ENCODE data around the gene ARHGAP32.
A peak's percentile ranks its signal among the peaks of the same experiment; 100 is the strongest.

The ARHGAP32 gene

DNA sequence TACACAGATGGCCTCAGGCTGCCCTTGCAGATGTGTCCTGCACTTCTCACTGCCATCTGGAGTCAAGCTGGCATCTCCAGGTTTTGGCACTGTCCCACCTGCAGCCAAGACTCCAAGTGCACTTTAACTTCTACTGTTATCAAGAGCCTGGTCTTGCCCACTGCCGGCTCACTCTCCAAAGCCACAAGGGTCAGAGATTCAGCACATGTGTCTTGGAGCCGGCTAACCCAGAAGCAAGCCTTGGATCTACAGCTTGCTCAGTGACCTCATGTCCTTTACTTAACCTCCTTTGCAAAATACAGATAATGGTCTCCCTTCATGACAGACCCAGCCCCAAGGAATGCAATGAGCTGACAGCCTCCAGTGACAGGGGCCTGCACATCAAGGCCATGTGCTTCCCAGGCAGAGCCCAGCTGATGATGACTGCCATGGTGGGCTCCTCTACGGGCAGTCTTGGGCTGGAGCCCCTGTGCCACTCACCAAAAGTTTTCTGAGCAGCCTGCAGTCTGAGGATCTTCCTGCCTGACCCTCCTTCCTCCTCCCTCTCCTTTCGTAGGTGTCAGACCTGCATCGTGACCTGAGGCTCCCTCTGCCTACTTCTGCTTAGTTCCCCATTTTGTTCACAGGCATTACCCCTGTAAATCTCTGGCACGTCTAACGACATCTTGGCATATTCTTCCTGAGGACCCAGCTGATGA lies 258.5 kb downstream of the ARHGAP32 start:
- TF ChIP-seq, protein P1, sequence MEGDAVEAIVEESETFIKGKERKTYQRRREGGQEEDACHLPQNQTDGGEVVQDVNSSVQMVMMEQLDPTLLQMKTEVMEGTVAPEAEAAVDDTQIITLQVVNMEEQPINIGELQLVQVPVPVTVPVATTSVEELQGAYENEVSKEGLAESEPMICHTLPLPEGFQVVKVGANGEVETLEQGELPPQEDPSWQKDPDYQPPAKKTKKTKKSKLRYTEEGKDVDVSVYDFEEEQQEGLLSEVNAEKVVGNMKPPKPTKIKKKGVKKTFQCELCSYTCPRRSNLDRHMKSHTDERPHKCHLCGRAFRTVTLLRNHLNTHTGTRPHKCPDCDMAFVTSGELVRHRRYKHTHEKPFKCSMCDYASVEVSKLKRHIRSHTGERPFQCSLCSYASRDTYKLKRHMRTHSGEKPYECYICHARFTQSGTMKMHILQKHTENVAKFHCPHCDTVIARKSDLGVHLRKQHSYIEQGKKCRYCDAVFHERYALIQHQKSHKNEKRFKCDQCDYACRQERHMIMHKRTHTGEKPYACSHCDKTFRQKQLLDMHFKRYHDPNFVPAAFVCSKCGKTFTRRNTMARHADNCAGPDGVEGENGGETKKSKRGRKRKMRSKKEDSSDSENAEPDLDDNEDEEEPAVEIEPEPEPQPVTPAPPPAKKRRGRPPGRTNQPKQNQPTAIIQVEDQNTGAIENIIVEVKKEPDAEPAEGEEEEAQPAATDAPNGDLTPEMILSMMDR (IDR thresholded peaks at IDR 0.05; ENCODE audit: low read depth, low read length, missing control alignments): no peak
- no peak overlapping the region for H3K4me3 ChIP-seq (ENCODE audit: low read depth, low read length)
- in situ Hi-C loops (cut with HindIII; ENCODE audit: low sequenced_read_pairs): no loop called here
- DNase-seq (ENCODE audit: low read depth): no peak

DNA sequence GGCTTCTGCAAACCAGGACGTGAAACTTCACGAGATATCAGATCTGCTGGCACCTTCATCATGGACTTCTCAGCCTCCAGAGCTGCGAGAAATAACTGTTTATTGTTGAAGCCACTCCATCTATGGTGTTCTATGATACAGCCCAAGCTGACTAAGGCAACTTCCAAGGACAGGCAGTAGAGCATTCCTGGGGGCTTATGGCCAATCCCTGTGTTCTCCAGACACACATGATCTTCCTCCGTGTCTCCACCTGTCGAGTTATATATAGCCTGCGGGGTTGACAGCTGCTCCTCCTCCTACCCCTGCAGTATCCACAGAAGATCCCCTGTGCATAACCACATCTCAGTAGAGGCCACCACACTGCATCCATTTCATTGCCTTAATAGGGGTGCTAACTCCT lies 260.5 kb downstream of the ARHGAP32 start:
- TF ChIP-seq, protein P1 (IDR thresholded peaks at IDR 0.05; ENCODE audit: low read depth, low read length, missing control alignments): no peak
- H3K4me3 ChIP-seq (ENCODE audit: low read depth, low read length): no peak overlapping the region
- in situ Hi-C loops (cut with HindIII; ENCODE audit: low sequenced_read_pairs): no loop called here
- DNase-seq (ENCODE audit: low read depth): no peak

DNA sequence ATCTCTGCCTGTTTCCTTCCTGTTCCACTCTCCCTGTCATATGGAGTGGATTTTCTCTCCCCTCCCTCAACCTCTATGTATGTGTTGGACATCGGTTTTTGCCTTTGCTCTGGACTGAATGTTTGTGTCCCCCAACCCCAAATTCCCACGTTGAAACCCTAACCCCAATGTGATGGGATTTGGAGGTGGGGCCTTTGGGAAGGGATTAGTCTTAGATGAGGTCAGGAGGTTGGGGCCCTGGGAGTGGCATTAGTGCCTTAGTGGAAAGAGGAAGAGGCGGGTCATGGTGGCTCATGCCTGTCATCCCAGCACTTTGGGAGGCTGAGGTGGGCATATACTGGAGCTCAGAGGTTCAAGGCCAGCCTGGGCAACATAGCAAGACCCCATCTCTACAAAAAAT lies 261.1 kb downstream of the ARHGAP32 start:
- TF ChIP-seq, protein P1 (IDR thresholded peaks at IDR 0.05; ENCODE audit: low read depth, low read length, missing control alignments): no peak
- H3K4me3 ChIP-seq (ENCODE audit: low read depth, low read length): no peak overlapping the region
- in situ Hi-C loops (cut with HindIII; ENCODE audit: low sequenced_read_pairs): no loop called here
- no peak for DNase-seq (ENCODE audit: low read depth)

DNA sequence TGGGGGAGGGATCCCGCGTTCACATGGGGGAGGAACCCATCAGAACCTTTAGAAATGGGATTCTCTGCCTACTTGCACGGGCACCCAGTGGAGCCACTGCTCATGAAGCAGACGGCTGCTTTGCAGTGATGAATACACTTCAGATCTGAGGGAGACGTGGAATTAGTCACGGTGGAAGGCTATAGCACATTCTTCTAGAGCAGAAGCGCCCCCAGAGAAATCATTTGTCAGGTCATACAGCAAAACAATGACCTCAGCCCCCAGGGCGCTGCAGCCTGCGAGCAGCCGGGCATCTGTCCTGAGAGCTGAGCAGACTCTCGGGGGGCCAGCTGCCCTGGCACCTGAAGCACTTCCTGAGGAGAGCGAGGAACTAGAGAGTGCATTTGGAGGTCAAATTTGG lies 262.1 kb downstream of the ARHGAP32 start:
- peak; percentile 23 for DNase-seq (ENCODE audit: low read depth)
- no peak overlapping the region for H3K4me3 ChIP-seq (ENCODE audit: low read depth, low read length)
- in situ Hi-C loops (cut with HindIII; ENCODE audit: low sequenced_read_pairs): no loop called here
- TF ChIP-seq, protein P1 (IDR thresholded peaks at IDR 0.05; ENCODE audit: low read depth, low read length, missing control alignments): no peak

DNA sequence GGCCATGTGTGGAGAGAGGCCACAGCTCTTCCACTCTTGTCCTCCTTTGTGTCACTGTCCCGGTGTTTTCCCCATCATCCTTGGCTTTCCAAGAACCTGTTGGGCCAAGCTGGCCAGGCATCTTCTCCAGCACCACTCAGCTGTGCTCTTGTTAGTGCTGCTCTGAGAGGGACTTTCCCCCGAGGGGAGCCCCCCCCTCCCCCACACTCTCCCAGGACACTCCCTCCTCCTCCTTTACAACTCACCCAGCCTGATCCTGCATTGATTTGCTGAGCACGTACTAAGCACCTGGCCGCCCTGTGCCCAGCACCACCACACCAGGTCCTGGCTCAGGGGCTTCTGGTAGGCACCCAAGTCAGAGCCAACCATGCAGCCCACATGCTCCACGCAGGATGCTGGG lies 262.7 kb downstream of the ARHGAP32 start:
- TF ChIP-seq, protein P1 (IDR thresholded peaks at IDR 0.05; ENCODE audit: low read depth, low read length, missing control alignments): no peak
- H3K4me3 ChIP-seq (ENCODE audit: low read depth, low read length): no peak overlapping the region
- no peak for DNase-seq (ENCODE audit: low read depth)
- in situ Hi-C loops (cut with HindIII; ENCODE audit: low sequenced_read_pairs): no loop called here

DNA sequence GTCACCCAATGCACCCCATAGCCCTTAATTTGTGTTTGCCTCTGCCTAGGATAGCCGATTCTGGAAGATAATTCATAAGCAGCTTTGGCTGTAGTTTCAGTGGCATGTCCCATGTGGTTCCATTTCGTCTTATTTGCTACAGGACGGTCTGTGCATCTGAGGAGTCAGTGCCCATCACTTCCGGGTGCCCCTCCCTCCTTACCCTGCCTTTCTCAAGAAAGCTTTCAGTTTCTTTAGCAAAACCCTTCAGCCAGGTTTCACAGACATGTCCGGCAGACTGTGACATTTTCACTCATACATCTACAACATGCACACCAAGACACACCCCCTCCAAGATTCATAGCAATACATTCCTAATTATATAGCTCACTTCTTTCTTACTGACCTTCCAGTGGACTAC lies 263.7 kb downstream of the ARHGAP32 start:
- in situ Hi-C loops (cut with HindIII; ENCODE audit: low sequenced_read_pairs): no loop called here
- no peak for DNase-seq (ENCODE audit: low read depth)
- H3K4me3 ChIP-seq (ENCODE audit: low read depth, low read length): no peak overlapping the region
- TF ChIP-seq, protein P1 (IDR thresholded peaks at IDR 0.05; ENCODE audit: low read depth, low read length, missing control alignments): no peak

Data from astrocyte of the cerebellum (primary cell).